ENCODE data around the gene NCOR1.
"Not testable (repeated sequence)": the region's sequence is repeated elsewhere in the genome, so short reads cannot be mapped to it uniquely, and the experiment has no call there.

The NCOR1 gene

GRCh38 chr17:16083223-16083622 lies 132.1 kb downstream of the NCOR1 start:
- no peak for DNase-seq

- DNase-seq = no peak
Observed at GRCh38 chr17:16081507-16082087, 133.7 kb downstream of the NCOR1 start.

GRCh38 chr17:16080366-16080765 lies 135.0 kb downstream of the NCOR1 start:
- no peak for DNase-seq

- no peak for DNase-seq
Observed at GRCh38 chr17:16075949-16076348, 139.4 kb downstream of the NCOR1 start.

- no peak for DNase-seq
Observed at GRCh38 chr17:16074423-16074822, 140.9 kb downstream of the NCOR1 start.

- DNase-seq = no peak
Observed at GRCh38 chr17:16073845-16074244, 141.5 kb downstream of the NCOR1 start.

GRCh38 chr17:16072031-16072430 lies 143.3 kb downstream of the NCOR1 start:
- no peak for DNase-seq

- DNase-seq = no peak
Observed at GRCh38 chr17:16068323-16068722, 147.0 kb downstream of the NCOR1 start.

GRCh38 chr17:16066125-16066524 lies 149.2 kb downstream of the NCOR1 start:
- no peak for DNase-seq

- no peak for DNase-seq
Observed at GRCh38 chr17:16061631-16062030, 153.7 kb downstream of the NCOR1 start.

GRCh38 chr17:16055139-16055538 lies 160.2 kb downstream of the NCOR1 start:
- not testable (repeated sequence) for DNase-seq

- no peak for DNase-seq
Observed at GRCh38 chr17:16052486-16052885, 162.8 kb downstream of the NCOR1 start.

- no peak for DNase-seq
Observed at GRCh38 chr17:16050844-16051243, 164.5 kb downstream of the NCOR1 start.

GRCh38 chr17:16048811-16049449 lies 166.4 kb downstream of the NCOR1 start:
- DNase-seq = no peak

- no peak for DNase-seq
Observed at GRCh38 chr17:16046966-16047365, 168.4 kb downstream of the NCOR1 start.

- no peak for DNase-seq
Observed at GRCh38 chr17:16044487-16044886, 170.8 kb downstream of the NCOR1 start.

GRCh38 chr17:16040710-16041251 lies 174.6 kb downstream of the NCOR1 start:
- no peak for DNase-seq

GRCh38 chr17:16037636-16038035 lies 177.7 kb downstream of the NCOR1 start:
- no peak for DNase-seq

- no peak for DNase-seq
Observed at GRCh38 chr17:16036261-16036660, 179.1 kb downstream of the NCOR1 start.

GRCh38 chr17:16033729-16034349 lies 181.5 kb downstream of the NCOR1 start:
- no peak for DNase-seq

GRCh38 chr17:16027708-16028584 lies 187.4 kb downstream of the NCOR1 start:
- DNase-seq = peak; percentile 74

GRCh38 chr17:16026895-16027294 lies 188.4 kb downstream of the NCOR1 start:
- DNase-seq = no peak

GRCh38 chr17:16025202-16025601 lies 190.1 kb downstream of the NCOR1 start:
- DNase-seq = no peak

All from stimulated activated CD4-positive, alpha-beta T cell treated with anti-CD3 and anti-CD28 coated beads, Interleukin-4, amount 100 ng/mL, for 24 hours (primary cell).